Mucosa of descending colon (tissue), 3 donors: Measurements from ENCODE around the gene MALRD1. TPM values are rescaled to one million over a fixed set of nuclear protein-coding genes. Genes with fewer than 3 reads are reported as not detected.

Experiments
- ATAC-seq: fragments of 200-7000 bp; cut with Tn5 transposase; one replicate; pipeline ENCODE4 v1.9.1; 2020; ENCODE audit warnings: mild to moderate bottlenecking, moderate library complexity
- DNase-seq, 3 donors: peaks; one replicate each; pipeline ENCODE4 v3.0.0-alpha.2; 2020
- H3K36me3 ChIP-seq: fragments of 200-600 bp; one replicate; pipeline ENCODE4 v1.8.0; 2021; ENCODE audit warnings: low read depth, mild to moderate bottlenecking
- H3K4me1 ChIP-seq: fragments of 200-600 bp; one replicate; pipeline ENCODE4 v1.8.0; 2021; ENCODE audit warnings: low read depth, mild to moderate bottlenecking
- H3K4me3 ChIP-seq: fragments of 200-600 bp; one replicate; pipeline ENCODE4 v1.8.0; 2021; ENCODE audit warnings: mild to moderate bottlenecking
- H3K9me3 ChIP-seq: fragments of 200-600 bp; one replicate; pipeline ENCODE4 v1.8.0; 2021; ENCODE audit warnings: mild to moderate bottlenecking
- intact Hi-C, 2 donors: fragments of 100-400 bp; cut with DNase I in 1 of 2; cut with micrococcal nuclease in 1 of 2; formaldehyde crosslinking; loops; one replicate each; pipeline versions ENCODE4 v1.11.0 to v1.11.1; 2022; cut with DNase I, micrococcal nuclease
- total RNA-seq, 3 donors: library from RNA; stranded (reverse); fragmentation: NEBNext Ultra II Directional in 2 of 3; extraction: Animal tissue kit (Norgen Biotek cat#: 25700) in 2 of 3; gene quantifications; one replicate each; pipeline versions ENCODE4 v1.2.1 to v1.2.4, GENCODE V29; 2021 to 2023
- TF ChIP-seq, protein P1 (sequence below): fragments of 200-600 bp; IDR thresholded peaks from one replicate; pipeline ENCODE4 v1.8.0; 2022; ENCODE audit warnings: antibody characterized with exemption, mild to moderate bottlenecking
- donor health status: DM: no; HTN: no; CAD: no; lungs with moderate emphysema.
- donor health status: DM: no; HTN: no; CAD: no.
- donor health status: DM: no; HTN: yes; CAD: no.

MALRD1 gene
- total RNA-seq, 3 donors from 2014 or later: 0.41 to 0.90 (median 0.60) TPM

- ATAC-seq: no peak
- intact Hi-C loops: no loop called here
- no peak for DNase-seq
- Histone ChIP-seq H3K4me3 (no peak overlapping the region), H3K4me1 (no peaks in the 10 kb centered on the region), H3K9me3 (no peaks in the 10 kb centered on the region), H3K36me3 (no peaks in the 10 kb centered on the region)
- TF ChIP-seq, protein P1, sequence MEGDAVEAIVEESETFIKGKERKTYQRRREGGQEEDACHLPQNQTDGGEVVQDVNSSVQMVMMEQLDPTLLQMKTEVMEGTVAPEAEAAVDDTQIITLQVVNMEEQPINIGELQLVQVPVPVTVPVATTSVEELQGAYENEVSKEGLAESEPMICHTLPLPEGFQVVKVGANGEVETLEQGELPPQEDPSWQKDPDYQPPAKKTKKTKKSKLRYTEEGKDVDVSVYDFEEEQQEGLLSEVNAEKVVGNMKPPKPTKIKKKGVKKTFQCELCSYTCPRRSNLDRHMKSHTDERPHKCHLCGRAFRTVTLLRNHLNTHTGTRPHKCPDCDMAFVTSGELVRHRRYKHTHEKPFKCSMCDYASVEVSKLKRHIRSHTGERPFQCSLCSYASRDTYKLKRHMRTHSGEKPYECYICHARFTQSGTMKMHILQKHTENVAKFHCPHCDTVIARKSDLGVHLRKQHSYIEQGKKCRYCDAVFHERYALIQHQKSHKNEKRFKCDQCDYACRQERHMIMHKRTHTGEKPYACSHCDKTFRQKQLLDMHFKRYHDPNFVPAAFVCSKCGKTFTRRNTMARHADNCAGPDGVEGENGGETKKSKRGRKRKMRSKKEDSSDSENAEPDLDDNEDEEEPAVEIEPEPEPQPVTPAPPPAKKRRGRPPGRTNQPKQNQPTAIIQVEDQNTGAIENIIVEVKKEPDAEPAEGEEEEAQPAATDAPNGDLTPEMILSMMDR: no peak
Observed at GRCh38 chr10:19638896-19639233, 590.3 kb downstream of the MALRD1 start.

GRCh38 chr10:19640566-19641263 is 592.1 kb downstream of the MALRD1 start:
- intact Hi-C loops: no loop called here
- Histone ChIP-seq H3K9me3 (no peaks in the 10 kb centered on the region), H3K36me3 (no peaks in the 10 kb centered on the region), H3K4me1 (no peaks in the 10 kb centered on the region), H3K4me3 (no peak overlapping the region)
- TF ChIP-seq, protein P1: no peak
- ATAC-seq: no peak
- DNase-seq: no peak

DNA sequence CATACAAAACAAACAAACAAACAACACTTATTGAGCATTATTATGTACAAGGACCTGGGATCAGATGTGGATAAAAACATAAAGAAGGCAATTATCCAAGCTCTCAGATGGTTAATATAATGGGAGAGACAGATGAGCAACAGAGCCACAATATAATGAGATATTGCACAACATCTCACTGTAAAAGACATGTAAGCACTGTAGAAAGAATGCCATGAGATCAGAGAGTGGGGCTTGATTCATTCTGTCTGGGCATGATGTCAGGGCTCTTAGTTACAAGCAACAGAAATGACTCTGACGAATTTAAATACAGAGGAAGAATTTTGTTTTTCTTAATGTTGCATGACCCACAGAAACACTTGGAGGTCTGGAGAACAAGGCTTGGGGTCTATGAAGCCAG is 602.9 kb downstream of the MALRD1 start:
- no peak for ATAC-seq
- H3K4me3 ChIP-seq: no peak overlapping the region

DNA sequence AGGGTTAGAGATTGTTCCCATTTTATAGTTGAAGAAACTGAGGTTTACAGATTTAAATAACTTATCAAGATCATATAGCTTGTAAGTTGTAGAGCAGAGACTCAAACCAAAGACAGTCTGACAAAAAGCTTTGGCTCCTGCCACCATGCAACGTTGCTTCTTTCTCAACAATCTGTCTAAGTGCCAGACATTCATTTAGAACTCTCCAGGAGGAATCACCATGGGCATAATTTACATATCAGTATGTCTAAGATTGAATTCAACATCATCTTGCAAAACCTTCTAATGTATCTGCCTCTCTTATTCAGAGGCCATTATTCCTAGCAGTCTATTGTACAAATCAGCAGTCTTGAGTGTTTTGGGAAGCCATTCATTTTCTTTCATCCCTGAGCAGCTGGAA is 604.1 kb downstream of the MALRD1 start:
- no peaks in the 10 kb centered on the region for H3K36me3 ChIP-seq
- no peak for ATAC-seq
- TF ChIP-seq, protein P1: no peak
- no peaks in the 10 kb centered on the region for H3K4me1 ChIP-seq
- intact Hi-C loops: no loop called here
- no peaks in the 10 kb centered on the region for H3K9me3 ChIP-seq
- H3K4me3 ChIP-seq: no peak overlapping the region
- no peak for DNase-seq

More for the DNA sequence above, 602.9 kb downstream of the MALRD1 start:
- DNase-seq: no peak
- Histone ChIP-seq H3K9me3 (no peaks in the 10 kb centered on the region), H3K4me1 (no peaks in the 10 kb centered on the region), H3K36me3 (no peaks in the 10 kb centered on the region)
- TF ChIP-seq, protein P1: no peak
- intact Hi-C loops: no loop called here

DNA sequence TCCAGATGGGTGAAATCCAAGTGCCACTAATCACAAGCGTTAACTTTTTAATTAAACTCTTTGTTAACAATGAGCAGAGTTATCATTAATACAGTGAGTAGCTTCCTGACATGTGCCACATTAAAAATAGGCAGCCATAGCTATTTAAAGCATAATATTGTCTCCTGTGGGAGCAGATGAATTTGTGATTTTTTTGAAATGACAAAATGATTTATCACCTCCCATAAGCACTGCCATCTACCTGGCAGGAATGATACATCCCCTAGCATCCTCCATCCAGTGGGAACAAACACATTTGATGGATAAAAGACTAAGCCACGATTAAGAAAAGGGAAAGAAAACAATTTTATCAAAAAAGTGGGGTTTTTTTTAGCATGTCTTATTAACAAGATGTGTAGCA is 605.3 kb downstream of the MALRD1 start:
- no peaks in the 10 kb centered on the region for H3K36me3 ChIP-seq
- intact Hi-C loops: no loop called here
- H3K4me1 ChIP-seq: no peaks in the 10 kb centered on the region
- no peaks in the 10 kb centered on the region for H3K9me3 ChIP-seq
- H3K4me3 ChIP-seq: no peak overlapping the region
- no peak for ATAC-seq
- DNase-seq: no peak
- TF ChIP-seq, protein P1: no peak

- H3K4me3 ChIP-seq: no peak overlapping the region
- intact Hi-C loops: no loop called here
- TF ChIP-seq, protein P1: no peak
- DNase-seq (no peak), ATAC-seq (no peak)
- no peaks in the 10 kb centered on the region for H3K4me1 ChIP-seq
- H3K36me3 ChIP-seq: no peaks in the 10 kb centered on the region
- H3K9me3 ChIP-seq: no peaks in the 10 kb centered on the region
Observed at GRCh38 chr10:19654576-19654975, 606.0 kb downstream of the MALRD1 start.
